GM12891 (cell line): ENCODE data around the gene CISD3.

Experiments used
- POLR2A ChIP-seq: IDR thresholded peaks from 2 replicates; pipeline ENCODE4 v1.6.1; 2011; ENCODE audit warnings: low read depth, low read length, control low read depth
- POLR2AphosphoS5 ChIP-seq: IDR thresholded peaks from 2 replicates; pipeline ENCODE4 v1.6.1; 2011; ENCODE audit warnings: low read depth, low read length, control low read depth
- POU2F2 ChIP-seq: IDR thresholded peaks from 2 replicates; pipeline ENCODE4 v1.6.1; 2011; ENCODE audit warnings: low read depth, mild to moderate bottlenecking, control low read depth, low read length, moderate library complexity
- SPI1 ChIP-seq: IDR thresholded peaks from 2 replicates; pipeline ENCODE4 v1.6.1; 2011; ENCODE audit warnings: low read depth, low read length, control low read depth
- TAF1 ChIP-seq: IDR thresholded peaks from 2 replicates; pipeline ENCODE4 v1.6.1; 2011; ENCODE audit warnings: low read depth, low read length, control low read depth

GRCh38 chr17:38748149-38748891, 18.2 kb downstream of the CISD3 start, which contains the start of gene PCGF2:
- TF ChIP-seq POU2F2 = no peak
- no peak for TF ChIP-seq SPI1
- no peak for TF ChIP-seq POLR2A
- TF ChIP-seq POLR2AphosphoS5 = no peak
- TF ChIP-seq TAF1 = no peak
